ENCODE measurements around the gene LEUTX.

The LEUTX gene

GRCh38 chr19:39825093-39825463 lies 46.4 kb downstream of the LEUTX start:
- no peak for DNase-seq

- DNase-seq, result no peak
These were observed 47.0 kb downstream of the LEUTX start for GRCh38 chr19:39825531-39826076.

GRCh38 chr19:39826311-39826945 lies 47.8 kb downstream of the LEUTX start:
- no peak for DNase-seq

GRCh38 chr19:39827216-39827615 lies 48.6 kb downstream of the LEUTX start:
- no peak for DNase-seq

- DNase-seq, result no peak
These were observed 49.5 kb downstream of the LEUTX start for GRCh38 chr19:39828015-39828653.

- DNase-seq, result no peak
These were observed 50.0 kb downstream of the LEUTX start for GRCh38 chr19:39828654-39829032.

- no peak for DNase-seq
These were observed 51.1 kb downstream of the LEUTX start for GRCh38 chr19:39829702-39830275.

GRCh38 chr19:39830406-39830805 lies 51.8 kb downstream of the LEUTX start:
- no peak for DNase-seq

GRCh38 chr19:39830847-39831246 lies 52.2 kb downstream of the LEUTX start:
- DNase-seq, result no peak

- no peak for DNase-seq
These were observed 53.0 kb downstream of the LEUTX start for GRCh38 chr19:39831679-39832078.

GRCh38 chr19:39832341-39833083 lies 53.9 kb downstream of the LEUTX start:
- no peak for DNase-seq

- no peak for DNase-seq
These were observed 54.5 kb downstream of the LEUTX start for GRCh38 chr19:39833160-39833463.

GRCh38 chr19:39833464-39834286 lies 55.0 kb downstream of the LEUTX start, which contains the start of gene DYRK1B:
TSS of gene DYRK1B (minus strand) at chr19:39834162. CDS start at chr19:39831867, 2,295 bp downstream.
- DNase-seq, result peak; percentile 97

- no peak for DNase-seq
These were observed 55.7 kb downstream of the LEUTX start for GRCh38 chr19:39834287-39834841.
